ENCODE data around the gene SAMD3. TPM values are rescaled to one million over a fixed set of nuclear protein-coding genes. Genes with fewer than 3 reads are reported as not detected.

Gene SAMD3
- total and polyA plus RNA-seq, 8 donors: 0.19 to 5.9 (median 1.4) TPM

DNA sequence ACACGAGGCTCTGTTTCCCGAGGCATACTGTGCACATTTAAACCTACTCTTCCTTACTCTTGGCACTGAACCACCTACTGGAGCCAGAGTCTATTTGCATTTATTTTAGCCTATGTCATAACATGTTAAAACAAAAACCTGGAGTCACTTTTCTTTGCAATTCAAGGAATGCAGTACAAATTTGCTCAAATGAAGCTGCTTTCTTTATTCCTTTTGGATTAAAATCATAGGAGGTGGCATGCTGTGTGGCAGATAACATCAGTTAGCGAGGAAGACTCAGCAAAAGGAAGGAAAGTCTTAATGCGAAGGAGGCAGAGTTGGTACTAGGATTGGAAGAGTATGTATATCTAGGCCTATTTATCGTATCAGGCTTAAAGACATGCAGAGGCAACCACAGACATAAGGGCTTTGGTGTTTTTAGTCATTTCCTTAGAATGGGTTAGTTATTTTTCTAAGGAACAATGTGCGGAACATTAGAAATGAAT lies 92.9 kb downstream of the SAMD3 start:
- 92 to 98% methylated on average over 6 of the region's 6 CpGs for WGBS, 2 donors
- no peak for FAIRE-seq

DNA sequence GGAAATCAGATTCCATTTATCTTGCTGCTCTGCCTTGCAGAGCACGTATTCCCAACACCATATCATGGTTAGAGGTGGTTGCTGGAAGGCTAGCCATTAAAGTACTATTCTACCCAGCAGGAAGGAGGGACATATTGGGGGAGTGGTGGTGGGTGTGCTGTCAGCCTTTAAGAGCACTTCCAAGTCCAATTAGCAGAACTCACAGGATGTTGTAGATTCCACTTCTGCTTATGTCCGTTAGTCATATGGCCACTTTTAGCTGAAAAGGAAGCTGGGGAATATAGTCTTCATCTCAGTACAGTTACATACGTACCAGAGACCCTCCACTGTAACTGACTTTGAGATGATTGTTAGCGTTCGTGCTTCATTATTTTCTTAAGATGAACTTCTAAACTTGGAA lies 94.4 kb downstream of the SAMD3 start:
- ATAC-seq: no peak
- TF ChIP-seq, protein P1, sequence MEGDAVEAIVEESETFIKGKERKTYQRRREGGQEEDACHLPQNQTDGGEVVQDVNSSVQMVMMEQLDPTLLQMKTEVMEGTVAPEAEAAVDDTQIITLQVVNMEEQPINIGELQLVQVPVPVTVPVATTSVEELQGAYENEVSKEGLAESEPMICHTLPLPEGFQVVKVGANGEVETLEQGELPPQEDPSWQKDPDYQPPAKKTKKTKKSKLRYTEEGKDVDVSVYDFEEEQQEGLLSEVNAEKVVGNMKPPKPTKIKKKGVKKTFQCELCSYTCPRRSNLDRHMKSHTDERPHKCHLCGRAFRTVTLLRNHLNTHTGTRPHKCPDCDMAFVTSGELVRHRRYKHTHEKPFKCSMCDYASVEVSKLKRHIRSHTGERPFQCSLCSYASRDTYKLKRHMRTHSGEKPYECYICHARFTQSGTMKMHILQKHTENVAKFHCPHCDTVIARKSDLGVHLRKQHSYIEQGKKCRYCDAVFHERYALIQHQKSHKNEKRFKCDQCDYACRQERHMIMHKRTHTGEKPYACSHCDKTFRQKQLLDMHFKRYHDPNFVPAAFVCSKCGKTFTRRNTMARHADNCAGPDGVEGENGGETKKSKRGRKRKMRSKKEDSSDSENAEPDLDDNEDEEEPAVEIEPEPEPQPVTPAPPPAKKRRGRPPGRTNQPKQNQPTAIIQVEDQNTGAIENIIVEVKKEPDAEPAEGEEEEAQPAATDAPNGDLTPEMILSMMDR (IDR thresholded peaks at IDR 0.05): no peak
- intact Hi-C loops (cut with DNase I): no loop called here

More for the DNA sequence above, 92.9 kb downstream of the SAMD3 start:
- Histone ChIP-seq H3K9me3 (no peaks in the 10 kb centered on the region), H3K36me3 (no peaks in the 10 kb centered on the region), H3K4me3 (no peak overlapping the region), H3K27ac (no peak overlapping the region), H3K27me3 (no peaks in the 10 kb centered on the region), H3K4me1 (no peaks in the 10 kb centered on the region)
- no peak for ATAC-seq
- DNase-seq: no peak
- TF ChIP-seq, protein P1 (IDR thresholded peaks at IDR 0.05): no peak
- intact Hi-C loops (cut with DNase I): no loop called here

DNA sequence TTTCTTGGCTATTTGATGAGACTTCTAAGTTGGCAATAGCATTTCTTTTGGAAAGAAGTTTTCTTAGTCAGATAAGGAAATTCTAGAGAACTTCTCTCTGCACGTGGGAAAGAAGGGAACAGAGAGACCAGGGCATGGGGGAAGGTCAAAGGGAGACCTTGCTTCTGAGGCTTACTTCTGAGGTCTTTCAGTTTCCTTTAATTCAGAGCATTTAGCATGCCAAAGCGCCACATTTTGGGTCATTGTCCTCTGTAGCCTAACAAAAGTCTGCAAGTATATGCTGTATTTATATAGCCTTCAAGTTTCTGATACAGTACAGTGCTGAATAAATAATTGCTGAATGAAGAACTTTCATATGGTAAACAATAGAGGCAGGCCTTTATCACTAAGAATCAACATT lies 95.6 kb downstream of the SAMD3 start:
- ATAC-seq (no peak), FAIRE-seq (no peak), DNase-seq (no peak)
- intact Hi-C loops (cut with DNase I): no loop called here
- no peaks in the 10 kb centered on the region for H3K36me3 ChIP-seq
- H3K27ac ChIP-seq: no peak overlapping the region
- H3K4me1 ChIP-seq: no peaks in the 10 kb centered on the region
- 43 to 46% methylated on average over 2 of the region's 2 CpGs for WGBS, 2 donors
- no peaks in the 10 kb centered on the region for H3K27me3 ChIP-seq
- no peaks in the 10 kb centered on the region for H3K9me3 ChIP-seq
- H3K4me3 ChIP-seq: no peak overlapping the region
- TF ChIP-seq, protein P1 (IDR thresholded peaks at IDR 0.05): no peak

More for the DNA sequence above, 94.4 kb downstream of the SAMD3 start:
- Histone ChIP-seq H3K9me3 (no peaks in the 10 kb centered on the region), H3K36me3 (no peaks in the 10 kb centered on the region), H3K27me3 (no peaks in the 10 kb centered on the region), H3K4me1 (no peaks in the 10 kb centered on the region), H3K4me3 (no peak overlapping the region), H3K27ac (no peak overlapping the region)
- FAIRE-seq (no peak), DNase-seq (no peak)
- WGBS, 2 donors: 89 to 95% methylated on average over 5 of the region's 5 CpGs

DNA sequence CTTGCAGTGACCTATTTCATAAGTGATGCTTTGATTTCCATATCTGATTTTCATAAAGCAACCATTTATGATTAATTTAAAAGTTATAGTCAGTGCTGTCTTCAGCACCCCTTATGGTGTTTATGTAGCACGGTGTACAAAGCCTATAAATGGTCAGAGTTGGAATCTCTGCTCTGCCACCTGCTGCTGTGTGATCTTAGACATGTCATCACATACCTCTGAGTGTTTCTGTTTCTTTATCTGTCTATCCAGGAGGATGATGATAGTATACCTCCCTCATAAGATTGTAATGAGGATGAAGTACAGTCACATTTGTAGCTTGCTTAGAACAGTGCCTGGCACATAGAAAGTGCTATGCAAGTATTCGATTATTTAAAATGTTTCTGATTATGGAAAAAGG lies 100.5 kb downstream of the SAMD3 start:
- Histone ChIP-seq H3K27me3 (no peaks in the 10 kb centered on the region), H3K27ac (no peak overlapping the region), H3K36me3 (no peaks in the 10 kb centered on the region), H3K4me3 (no peak overlapping the region), H3K4me1 (no peaks in the 10 kb centered on the region), H3K9me3 (no peaks in the 10 kb centered on the region)
- intact Hi-C loops (cut with DNase I): no loop called here
- TF ChIP-seq, protein P1 (IDR thresholded peaks at IDR 0.05): no peak
- ATAC-seq: no peak
- no peak for FAIRE-seq
- no peak for DNase-seq
- 87 to 93% methylated on average over 2 of the region's 2 CpGs for WGBS, 2 donors

DNA sequence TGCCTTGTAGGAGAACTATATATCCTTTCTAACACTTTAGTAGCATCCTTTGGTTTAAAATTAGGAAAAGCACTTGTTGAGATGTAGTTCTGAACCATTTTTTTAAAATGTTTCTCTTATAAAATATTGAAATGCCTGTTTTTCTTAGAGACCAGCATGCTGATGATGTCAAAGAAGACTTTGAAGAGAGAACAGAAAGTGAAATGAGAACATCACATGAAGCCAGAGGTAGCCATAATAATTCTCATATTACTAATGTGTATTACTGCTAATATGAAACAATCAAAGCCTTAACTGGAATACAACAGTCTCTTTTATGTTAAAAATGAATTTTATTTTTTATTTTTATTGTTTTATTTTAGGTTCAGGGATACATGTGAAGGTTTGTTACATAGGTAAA lies 102.0 kb downstream of the SAMD3 start:
- intact Hi-C loops (cut with DNase I): no loop called here
- TF ChIP-seq, protein P1 (IDR thresholded peaks at IDR 0.05): no peak
- Histone ChIP-seq H3K36me3 (no peaks in the 10 kb centered on the region), H3K4me3 (no peak overlapping the region), H3K4me1 (no peaks in the 10 kb centered on the region), H3K27ac (no peak overlapping the region), H3K27me3 (no peaks in the 10 kb centered on the region), H3K9me3 (no peaks in the 10 kb centered on the region)
- no peak for ATAC-seq
- no peak for FAIRE-seq
- no peak for DNase-seq
